ENCODE measurements around the gene YTHDC1. TPM values are rescaled to one million over a fixed set of nuclear protein-coding genes. Genes with fewer than 3 reads are reported as not detected.

YTHDC1 gene
- total RNA-seq, 1 donor from 2014 or later, result 95.0 TPM

- no peak for FAIRE-seq
- no peak for DNase-seq (ENCODE audit: low spot score in 2 of 2)
Measured at GRCh38 chr4:68360231-68360968, 10.5 kb upstream of the YTHDC1 start.

GRCh38 chr4:68359508-68359907, 9.6 kb upstream of the YTHDC1 start:
- no peak for FAIRE-seq

DNA sequence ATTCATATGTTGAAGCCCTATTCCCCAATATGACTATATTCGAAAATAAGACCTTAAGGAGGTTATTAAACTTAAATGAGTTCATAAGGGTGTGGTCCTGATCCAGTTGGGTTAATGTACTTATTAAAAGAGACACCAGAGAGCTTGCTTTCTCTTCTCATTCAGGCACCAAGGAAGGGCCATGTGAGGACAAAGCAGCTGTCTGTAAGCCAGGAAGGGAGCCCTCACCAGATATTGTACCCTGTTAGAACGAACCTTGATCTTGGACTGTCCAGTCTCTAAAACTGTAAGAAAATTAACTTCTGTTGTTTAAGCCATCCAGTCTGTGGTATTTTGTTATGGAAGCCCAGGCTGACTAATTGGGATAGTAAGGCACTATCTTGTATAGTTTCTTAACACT, 9.1 kb upstream of the YTHDC1 start:
- FAIRE-seq, result no peak
- no peak for DNase-seq (ENCODE audit: low spot score in 2 of 2)

More at GRCh38 chr4:68359508-68359907, 9.6 kb upstream of the YTHDC1 start:
- DNase-seq (ENCODE audit: low spot score in 2 of 2), result no peak

DNA sequence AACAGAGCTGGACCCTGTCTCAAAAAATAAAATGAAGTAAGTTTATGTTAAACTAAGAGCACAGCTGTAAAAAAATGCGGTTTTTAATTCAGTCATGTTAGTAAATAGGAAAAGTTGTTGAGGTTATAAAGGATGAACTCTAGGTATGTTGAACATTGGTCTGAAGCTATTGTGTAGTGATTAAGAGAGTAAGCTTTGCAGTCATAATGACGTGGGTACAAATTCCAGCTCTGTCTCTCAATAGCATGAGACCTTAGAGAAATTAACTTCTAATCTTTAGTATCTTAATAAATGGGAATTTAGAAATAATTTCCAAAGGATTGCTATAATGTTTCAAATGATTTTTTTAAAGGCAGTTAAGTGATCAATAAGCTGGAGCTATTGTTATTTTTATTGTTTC, 2.9 kb upstream of the YTHDC1 start:
- DNase-seq (ENCODE audit: low spot score in 2 of 2), result no peak
- FAIRE-seq, result no peak

- DNase-seq (ENCODE audit: low spot score in 2 of 2), result no peak
- no peak for FAIRE-seq
Measured at GRCh38 chr4:68349279-68349648, 626 bp downstream of the YTHDC1 start.

- FAIRE-seq (no peak), DNase-seq (ENCODE audit: low spot score in 2 of 2) (no peak)
Measured at GRCh38 chr4:68348577-68348976, 1.3 kb downstream of the YTHDC1 start.

- FAIRE-seq (no peak), DNase-seq (ENCODE audit: low spot score in 2 of 2) (no peak)
Measured at GRCh38 chr4:68347845-68348244, 2.0 kb downstream of the YTHDC1 start.

DNA sequence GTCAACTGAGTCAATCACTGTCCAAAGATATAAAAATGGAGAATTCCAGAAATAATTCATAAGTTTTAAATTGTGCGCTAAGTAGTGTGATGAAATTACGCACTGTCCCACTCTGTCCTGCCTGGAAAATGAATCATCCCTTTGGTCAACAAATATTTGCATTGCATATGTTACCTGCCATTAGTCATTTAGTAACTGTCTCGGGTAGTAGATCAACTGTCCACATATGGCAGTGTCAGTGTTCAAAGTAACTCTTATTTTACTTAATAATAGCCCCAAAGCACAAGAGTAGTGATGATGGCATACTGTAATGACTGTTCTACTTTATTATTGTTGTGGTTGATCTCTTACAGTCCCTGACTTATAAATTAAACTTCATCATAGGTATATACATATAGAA, 3.4 kb downstream of the YTHDC1 start:
- no peak for DNase-seq (ENCODE audit: low spot score in 2 of 2)
- no peak for FAIRE-seq

GRCh38 chr4:68344785-68345184, 5.1 kb downstream of the YTHDC1 start:
- DNase-seq (ENCODE audit: low spot score in 2 of 2) (no peak), FAIRE-seq (no peak)

- FAIRE-seq (no peak), DNase-seq (ENCODE audit: low spot score in 2 of 2) (no peak)
Measured at GRCh38 chr4:68344049-68344448, 5.8 kb downstream of the YTHDC1 start.

DNA sequence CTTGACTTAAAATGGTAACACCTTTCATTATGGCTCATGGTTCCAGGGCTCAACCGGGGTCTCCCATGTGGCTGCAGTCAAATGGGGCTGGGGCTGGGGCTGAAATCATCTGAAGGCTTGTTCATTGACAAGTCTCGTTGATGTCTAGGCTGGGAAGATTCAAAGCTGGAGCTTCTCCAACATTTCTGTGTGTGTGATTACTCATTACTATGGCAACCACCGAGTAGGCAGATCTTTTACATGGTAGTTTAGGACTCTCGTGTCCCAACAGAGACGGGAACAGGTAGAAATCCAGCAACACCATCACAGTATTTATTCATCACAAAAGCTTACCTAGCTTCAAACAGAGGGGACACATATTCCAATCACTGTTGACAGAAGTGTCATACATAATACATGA, 7.8 kb downstream of the YTHDC1 start:
- FAIRE-seq, result no peak
- DNase-seq (ENCODE audit: low spot score in 2 of 2), result no peak

GRCh38 chr4:68338625-68339024, 11.3 kb downstream of the YTHDC1 start:
- DNase-seq (ENCODE audit: low spot score in 2 of 2), result no peak
- no peak for FAIRE-seq

DNA sequence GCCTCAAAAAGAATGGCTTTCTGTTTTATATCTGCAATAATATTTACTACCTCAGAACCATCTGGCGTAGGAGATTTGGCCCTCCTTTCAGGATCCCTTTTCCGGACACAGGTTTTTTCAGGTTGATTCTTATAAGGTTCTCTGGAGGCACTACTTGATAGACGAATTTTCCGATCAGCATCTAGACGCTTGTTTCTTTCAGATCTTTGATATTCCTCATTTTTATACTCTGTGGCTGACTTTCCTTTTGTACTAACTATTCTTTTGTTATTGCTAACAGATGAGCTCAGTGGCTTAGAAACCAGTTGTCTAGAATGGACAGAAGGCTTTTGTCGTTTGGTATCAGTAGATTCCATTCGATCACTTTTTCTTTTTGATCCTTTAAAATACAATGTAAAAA, 12.4 kb downstream of the YTHDC1 start:
- DNase-seq (ENCODE audit: low spot score in 2 of 2), result no peak
- peak; percentile 24 for FAIRE-seq

- DNase-seq (ENCODE audit: low spot score in 2 of 2) (no peak), FAIRE-seq (no peak)
Measured at GRCh38 chr4:68337004-68337403, 12.9 kb downstream of the YTHDC1 start.

DNA sequence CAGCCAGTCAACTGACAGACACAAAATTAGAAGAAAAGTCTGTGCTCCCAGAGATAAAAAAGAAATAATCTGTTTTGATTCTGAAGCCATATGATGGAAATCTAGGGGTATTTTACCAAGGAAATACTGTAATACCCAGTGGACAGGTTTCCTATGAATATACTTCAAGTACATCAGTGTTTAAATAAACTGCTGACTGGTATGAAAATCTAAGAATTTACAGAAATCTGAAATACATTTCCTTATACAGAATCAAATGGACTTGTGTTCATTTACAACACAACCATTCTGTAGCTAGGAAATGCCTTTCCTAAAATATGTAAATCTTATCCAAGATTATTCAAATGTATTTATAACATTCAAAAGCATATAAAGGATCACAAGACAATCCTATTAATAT, 13.4 kb downstream of the YTHDC1 start:
- FAIRE-seq (no peak), DNase-seq (ENCODE audit: low spot score in 2 of 2) (no peak)

- DNase-seq (ENCODE audit: low spot score in 2 of 2) (no peak), FAIRE-seq (no peak)
Measured at GRCh38 chr4:68326141-68326540, 23.7 kb downstream of the YTHDC1 start.

DNA sequence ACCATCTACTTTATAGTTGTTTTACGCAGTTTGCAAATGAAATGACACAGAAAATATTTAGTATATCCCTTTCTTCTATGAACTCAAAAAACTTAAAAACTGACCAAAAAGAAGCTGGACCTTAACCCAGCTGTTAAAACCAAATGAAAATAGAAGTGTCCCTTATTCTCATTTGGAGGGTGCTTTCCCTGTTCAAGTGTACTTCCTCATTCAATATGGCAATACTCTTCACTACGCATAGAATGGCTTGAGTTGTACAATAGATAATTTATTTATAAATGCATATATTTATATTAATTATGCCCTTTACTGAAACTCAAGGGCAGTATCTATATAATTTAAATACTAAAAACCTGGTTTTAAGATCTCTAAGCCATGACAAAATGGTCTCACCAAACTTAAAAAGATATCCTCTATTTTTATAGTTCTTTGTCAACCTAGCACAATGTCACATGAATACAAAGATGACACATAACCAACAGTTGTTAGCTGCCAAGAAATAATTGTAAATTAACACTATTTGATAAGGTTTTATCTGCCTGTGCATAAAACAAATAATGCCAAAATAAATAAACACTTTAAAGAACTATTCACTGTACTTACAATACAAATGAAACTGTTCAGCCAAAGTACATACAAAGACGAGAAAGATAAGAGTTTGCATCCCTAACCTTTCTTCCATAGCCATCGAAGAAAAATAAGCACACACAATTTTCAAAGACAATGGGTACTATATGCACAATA, 25.2 kb downstream of the YTHDC1 start:
- FAIRE-seq (no peak), DNase-seq (ENCODE audit: low spot score in 2 of 2) (no peak)

DNA sequence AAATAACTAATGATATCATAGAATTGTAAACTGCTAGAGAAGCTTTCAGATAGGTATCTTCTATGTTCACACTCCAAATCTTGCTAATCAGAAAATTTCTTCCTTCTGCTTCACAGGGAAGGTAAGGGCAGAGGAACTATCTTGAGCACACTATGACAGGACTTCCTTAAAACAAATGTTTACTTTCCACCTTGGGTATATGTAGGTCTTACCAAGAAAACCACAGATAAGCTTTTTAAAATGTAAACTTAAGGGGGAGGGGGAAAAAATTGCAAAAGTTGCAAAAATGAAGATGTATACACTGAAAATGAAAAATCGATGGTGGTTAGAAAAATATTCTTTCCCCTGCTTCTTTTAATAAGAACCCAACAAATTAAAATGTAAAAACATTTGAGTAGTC, 30.9 kb downstream of the YTHDC1 start:
- no peak for DNase-seq (ENCODE audit: low spot score in 2 of 2)
- FAIRE-seq, result no peak

DNA sequence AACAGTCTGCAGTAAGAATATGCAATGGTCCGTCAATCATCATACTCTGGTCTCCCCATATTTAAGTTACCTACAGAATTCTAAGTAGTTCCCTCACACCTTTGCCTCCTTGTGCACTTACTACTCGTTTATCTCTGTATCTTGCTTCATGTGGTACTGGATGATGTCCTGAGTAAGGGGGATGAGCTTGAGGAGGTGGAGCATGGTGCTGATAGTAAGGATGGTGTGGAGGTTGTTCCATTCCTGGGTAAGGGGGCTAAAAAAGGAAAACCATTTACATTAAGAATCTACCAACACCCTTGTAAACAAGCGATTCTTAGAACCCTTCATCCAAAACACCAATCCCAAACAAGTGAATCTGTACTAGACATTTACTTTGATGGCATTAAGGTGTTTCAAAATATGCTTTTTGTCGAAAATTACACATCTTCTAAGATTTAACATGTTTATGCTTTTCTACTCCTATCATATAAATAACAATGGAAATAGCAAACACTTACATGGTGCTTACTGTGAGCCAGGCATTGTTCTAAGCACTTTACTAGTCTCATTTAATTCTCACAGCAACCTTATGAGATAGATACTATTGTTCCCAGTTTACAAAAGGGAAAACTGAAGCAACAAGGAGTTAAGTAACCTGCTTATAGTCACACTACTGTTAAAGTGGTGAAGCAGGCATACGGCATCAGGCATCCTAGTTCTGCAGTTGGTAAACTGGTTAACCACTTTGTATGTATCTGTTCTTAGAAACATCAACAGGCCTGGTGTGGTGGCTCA, 33.5 kb downstream of the YTHDC1 start:
- no peak for FAIRE-seq
- no peak for DNase-seq (ENCODE audit: low spot score in 2 of 2)

- no peak for DNase-seq (ENCODE audit: low spot score in 2 of 2)
- no peak for FAIRE-seq
Measured at GRCh38 chr4:68310651-68311247, 39.1 kb downstream of the YTHDC1 start.

GRCh38 chr4:68304731-68305130, 45.2 kb downstream of the YTHDC1 start:
- DNase-seq (ENCODE audit: low spot score in 2 of 2), result no peak
- FAIRE-seq, result no peak
